GM19193 (cell line): Measurements from ENCODE around the gene DNASE2.
A peak's percentile ranks its signal among the peaks of the same experiment; 100 is the strongest.

ENCODE experiments used
- POLR2A ChIP-seq: IDR thresholded peaks from 4 replicates; pipeline ENCODE4 v1.6.1; 2011; ENCODE audit not compliant: insufficient read depth, insufficient read length; ENCODE audit errors: extremely low read depth

The DNASE2 gene

DNA sequence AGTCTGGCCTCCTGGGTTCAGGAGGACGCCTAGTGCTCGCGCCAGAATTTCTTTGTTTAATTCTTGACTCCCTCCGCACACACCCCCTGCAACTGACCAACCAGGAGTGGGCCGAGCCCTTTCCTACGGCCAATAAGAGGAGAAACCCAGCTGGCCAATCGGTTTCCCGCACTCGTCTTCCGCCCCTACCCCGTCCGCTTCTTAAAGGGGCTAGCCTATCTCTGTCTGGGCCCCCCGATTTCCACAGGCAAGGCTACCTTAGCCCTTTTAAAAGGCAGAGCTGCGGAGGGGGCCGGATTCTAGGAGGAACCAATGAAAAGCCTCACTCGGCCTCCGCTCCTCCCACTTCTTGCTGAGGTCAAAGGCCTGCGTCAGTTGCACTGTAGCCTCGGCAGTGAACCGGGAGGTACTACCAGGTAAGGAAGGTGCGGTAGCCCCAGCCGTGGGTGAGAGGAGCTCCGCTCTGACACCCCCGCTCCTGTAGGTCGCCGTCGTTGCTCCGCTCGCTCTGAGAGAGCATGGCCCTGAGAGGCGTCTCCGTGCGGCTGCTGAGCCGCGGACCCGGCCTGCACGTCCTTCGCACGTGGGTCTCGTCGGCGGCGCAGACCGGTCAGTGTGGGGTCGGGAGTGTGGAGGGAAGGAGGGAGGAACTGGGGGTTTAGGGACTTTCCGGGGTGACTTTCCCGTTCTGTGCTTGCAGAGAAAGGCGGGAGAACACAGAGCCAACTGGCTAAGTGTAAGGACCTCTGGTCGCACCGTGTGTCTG lies 9.7 kb upstream of the DNASE2 start, which contains the start of gene GCDH:
TSS of gene GCDH (plus strand) at position 374 of the 766 bp plus-strand sequence. CDS start at position 519, 145 bp downstream.
- TF ChIP-seq POLR2A: peak; percentile 85

DNA sequence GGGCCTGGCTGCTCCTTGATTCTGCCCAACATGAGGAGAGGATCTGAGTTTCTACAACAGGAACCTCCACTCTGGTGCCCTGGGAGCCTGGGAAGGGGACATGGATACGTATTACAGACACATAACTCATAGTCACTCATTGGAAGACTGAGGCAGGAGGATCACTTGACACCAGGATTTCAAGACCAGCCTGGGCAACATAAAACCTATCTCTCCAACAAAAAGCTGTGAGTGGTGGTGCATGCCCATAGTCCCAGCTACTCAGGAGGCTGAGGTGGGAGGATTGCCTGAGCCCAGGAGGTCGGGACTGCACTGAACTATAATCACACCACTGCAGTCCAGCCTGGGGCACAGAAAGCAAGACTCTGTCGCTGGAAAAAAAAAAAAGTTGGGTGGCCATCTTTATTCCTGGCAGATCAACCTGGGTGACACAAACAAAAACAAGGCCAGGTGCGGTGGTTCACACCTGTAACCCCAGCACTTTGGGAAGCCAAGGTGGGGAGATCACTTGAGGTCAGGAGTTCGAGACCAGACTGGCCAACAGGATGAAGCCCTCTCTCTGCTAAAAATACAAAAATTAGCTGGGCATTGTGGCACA lies 6.9 kb upstream of the DNASE2 start:
- no peak for TF ChIP-seq POLR2A

DNA sequence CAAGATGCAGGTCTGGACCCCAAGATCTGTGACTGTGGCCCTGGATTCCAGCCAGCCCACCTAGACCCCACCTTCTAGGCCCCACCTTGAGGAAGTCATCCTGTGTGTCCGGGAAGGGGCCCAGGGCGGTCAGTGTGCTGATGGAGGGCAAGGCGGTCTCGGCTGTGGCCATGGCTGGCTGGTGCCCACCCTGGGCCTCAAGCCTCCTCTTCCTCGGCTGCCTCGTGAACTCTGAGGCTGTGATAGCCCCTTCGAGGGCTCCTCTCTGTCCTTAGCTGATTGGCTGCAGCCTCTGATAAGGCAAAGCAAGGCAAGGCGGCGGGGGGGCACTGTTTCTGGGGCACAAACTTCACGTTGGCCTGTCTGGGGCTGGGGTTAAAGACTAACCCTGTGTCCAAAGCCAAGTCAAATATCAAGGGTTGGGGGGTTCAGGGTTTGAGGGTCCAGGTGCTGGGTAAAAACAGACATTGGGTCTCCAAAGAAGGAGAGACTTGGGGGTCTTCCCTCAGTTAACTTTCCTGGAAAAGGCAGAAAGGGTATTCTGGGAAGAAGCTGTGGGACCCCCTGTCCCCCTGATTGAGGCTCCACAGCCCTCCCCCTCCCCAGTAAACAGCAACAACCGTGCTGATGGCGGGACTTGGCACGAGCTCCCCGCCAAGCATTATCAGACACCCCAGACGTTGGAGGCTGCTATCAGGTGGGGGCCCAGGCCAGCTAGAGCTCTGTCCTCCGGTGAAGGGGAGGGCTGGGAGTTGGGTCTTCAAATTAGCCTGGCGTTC lies 5.9 kb upstream of the DNASE2 start, which contains the start of gene KLF1:
TSS of gene KLF1 (minus strand) at position 233 of the 779 bp plus-strand sequence. CDS start at position 172, 61 bp downstream.
- TF ChIP-seq POLR2A: no peak

DNA sequence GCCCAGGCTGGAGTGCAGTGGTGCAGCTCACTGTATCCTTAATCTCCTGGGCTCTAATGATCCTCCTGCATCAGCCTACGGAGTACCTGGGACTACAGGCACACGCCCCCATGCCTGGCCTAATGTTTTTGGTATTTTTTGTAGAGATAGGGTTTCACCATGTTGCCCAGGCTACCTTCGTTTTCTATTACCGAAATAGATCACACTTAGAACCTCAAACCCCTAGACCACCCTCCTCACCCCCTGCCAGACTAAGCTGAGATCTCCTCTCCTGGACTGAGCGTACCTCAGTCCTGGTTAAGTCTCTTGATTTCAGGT lies 5.4 kb upstream of the DNASE2 start:
- TF ChIP-seq POLR2A: no peak

DNA sequence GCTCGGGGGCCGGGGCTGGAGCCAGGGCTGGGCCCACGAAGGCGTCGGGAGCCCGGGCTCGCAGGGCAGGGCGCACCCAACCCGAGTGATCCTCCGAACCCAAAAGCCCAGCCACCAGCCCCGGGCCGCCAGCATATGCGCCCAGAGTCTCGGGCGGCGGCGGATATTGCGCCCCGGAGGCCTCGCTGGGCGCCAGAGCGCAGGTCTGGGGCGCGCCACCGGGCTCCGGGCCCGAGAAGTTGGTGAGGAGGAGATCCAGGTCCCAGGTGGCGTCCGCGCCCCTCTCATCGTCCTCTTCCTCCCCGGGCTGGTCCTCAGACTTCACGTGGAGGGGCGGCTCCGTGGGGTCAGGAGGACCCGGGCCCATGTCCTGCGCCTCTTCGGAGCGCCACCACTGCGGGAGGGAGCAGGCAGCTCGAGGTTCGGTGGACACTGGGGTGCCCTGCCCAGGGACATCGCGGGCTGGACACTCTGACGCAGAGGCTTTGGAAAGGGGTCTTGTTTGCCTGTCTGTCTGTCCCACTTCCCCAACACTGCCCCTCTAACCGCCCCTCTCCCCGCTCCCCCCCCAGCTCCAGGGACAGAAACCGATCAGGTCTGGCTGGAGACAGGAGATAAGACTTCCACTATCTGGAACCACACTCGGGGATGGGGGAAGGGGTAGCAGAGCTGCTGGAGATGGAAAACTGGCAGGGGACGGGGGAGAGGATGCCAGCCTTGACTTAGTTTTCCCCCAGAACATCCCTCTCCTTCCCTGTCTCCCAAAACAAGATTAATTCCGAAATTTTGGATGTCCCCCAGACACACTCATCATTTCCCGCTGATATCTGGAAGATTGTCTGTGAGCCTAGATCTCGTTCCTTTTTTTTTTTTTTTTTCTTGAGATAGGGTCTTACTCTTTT lies 4.8 kb upstream of the DNASE2 start:
- TF ChIP-seq POLR2A: no peak

DNA sequence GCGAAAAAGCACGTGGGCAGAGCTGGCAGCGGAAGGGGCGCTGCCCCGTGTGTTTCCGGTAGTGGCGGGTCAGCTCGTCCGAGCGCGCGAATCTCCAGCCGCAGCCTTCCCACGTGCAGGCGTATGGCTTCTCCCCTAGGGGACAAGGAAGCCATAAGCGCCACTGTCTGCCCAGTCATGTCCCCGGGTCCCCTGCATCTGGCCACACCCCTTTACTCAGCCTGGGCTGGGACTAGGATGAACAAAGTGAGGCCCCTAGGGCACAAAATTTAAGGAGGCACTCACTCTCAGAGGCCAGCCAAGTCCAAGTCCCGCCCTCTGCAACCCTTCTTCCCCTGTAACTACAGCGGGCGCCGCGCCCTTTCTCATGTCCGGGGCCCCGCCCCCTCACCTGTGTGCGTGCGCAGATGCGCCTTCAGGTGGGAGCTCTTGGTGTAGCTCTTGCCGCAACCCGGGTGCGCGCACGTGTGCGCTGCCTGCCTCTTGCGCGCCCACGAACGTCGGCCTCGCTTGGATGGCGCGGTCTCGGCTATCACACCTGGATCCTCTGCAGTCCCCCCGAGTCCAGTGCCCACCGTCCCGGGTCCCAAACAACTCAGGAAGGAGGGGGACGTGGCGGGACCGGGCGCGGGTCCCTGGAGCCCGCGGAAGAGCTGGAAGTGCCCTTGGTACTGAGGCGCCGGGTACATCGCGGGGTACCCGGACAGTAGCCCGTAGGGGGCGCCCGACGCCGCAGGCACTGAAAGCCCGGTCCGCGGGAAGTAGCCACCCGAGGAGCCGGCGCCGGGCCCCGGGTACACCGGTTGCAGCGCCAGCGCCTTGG lies 3.9 kb upstream of the DNASE2 start:
- TF ChIP-seq POLR2A: peak; percentile 34

DNA sequence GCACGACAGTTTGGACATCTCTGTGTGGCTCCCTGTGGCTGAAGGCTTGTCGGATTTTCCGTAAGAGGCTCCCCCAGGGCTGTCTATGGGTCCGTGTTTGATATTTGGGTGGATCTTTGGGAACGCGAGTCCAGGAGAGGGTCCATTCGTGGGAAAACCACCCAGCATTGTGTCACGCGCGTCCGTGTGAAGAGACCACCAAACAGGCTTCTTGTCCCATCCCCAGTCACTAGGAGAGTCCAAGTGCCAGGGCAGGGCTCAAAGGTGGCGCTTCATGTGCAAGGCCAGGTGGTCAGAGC lies 3.3 kb upstream of the DNASE2 start:
- TF ChIP-seq POLR2A: no peak

DNA sequence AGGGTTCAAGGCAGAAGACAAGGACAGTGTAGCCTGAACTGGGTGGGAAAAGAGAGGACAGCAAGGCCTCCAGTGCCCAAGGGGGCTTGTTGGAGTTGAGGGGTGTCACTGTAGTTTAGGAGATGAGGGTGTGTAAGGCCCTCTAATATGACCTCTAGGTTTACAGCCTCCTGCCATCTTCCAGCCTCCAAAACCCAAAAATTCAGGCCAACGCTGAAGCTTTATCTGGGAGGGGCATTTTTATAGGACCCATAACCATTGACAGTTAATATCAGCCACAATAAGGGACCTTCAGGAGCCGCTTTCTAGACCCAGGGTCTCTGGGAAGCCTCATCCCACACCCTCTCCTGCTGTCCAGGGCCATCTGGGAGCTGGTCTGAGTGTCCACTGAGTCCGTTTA lies 3.0 kb upstream of the DNASE2 start:
- no peak for TF ChIP-seq POLR2A

DNA sequence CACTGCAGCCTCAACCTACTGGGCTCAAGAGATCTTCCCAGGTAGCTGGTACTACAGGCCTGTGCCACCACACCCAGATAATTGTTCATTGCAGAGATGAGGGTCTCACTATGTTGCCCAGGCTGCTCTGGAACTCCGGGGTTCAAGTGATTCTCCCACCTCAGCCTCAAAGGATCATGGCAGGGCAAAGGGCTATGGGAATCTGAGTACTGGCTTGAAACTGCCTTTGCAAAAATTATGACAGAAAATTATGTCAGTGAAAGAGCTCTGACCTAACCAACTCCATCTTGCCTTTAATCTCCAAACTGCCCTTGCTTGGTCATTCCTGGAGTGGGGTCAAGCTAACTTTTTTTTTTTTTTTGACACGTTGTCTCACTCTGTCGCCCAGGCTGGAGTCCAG lies 1.3 kb upstream of the DNASE2 start:
- no peak for TF ChIP-seq POLR2A

DNA sequence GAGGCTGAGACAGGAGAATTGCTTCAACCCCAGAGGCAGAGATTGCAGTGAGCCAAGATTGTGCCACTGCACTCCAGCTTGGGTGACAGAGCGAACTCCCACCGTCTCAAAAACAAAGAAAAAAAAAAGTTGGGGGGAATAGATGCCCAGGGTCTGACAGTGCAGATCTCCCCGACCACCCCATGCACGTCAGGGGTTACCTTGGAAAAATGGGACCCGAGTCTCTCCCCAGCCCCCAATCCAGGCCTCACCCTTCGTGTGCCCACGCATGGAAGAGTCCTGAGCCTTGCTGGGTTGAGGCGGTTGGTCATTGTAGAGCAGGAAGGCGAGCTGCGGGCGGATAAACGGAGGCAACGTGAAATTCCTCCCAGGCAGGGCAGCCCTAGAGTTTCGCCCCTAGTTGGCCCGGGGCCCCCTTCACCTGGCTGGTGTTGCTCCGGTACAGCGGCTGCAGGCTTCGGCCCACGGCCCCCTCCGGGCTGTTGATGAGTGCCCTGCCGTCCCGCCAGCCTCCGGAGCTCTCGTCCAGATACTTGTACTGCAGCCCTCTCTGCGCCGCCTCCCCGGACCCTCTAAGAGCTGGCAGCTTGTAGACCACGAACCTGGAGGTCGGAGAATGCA lies 588 bp downstream of the DNASE2 start:
- TF ChIP-seq POLR2A: no peak

DNA sequence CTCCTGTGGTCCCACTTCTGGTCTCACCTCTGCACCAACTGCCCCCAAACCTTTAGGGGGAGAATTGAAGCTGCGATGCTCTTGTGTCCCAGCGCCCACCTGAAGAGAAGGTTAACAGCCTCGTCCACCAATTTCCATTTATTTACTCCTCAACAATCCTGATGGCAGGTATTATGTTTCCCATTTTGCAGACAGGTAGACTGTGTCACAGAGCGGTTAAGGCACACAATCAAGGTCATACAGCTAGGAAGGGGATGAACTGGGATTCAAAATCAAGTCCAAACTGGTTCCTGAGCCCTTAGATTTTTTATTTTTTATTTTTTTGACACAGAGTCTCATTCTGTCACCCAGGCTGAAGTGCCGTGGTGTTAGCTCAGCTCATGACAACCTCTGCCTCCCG lies 6.2 kb downstream of the DNASE2 start:
- no peak for TF ChIP-seq POLR2A

DNA sequence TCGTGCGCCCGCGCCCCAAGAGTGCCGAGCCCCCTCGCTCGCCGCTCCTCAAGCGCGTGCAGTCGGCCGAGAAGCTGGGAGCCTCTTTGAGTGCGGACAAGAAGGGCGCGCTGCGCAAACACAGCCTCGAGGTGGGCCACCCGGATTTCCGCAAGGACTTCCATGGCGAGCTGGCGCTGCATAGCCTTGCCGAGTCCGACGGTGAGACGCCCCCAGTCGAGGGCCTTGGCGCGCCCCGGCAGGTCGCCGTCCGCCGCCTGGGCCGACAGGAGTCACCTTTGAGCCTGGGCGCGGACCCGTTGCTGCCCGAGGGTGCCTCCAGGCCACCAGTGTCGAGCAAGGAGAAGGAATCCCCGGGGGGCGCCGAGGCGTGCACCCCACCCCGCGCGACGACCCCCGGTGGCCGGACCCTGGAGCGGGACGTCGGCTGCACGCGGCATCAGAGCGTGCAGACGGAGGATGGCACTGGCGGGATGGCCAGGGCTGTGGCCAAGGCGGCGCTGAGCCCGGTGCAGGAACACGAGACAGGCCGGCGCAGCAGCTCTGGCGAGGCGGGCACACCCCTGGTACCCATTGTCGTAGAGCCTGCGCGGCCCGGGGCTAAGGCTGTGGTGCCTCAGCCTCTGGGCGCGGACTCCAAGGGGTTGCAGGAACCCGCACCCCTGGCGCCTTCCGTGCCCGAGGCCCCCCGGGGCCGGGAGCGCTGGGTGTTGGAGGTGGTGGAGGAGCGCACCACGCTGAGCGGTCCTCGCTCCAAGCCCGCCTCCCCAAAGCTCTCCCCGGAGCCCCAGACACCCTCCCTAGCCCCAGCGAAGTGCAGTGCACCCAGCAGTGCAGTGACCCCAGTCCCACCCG lies 7.1 kb downstream of the DNASE2 start:
- no peak for TF ChIP-seq POLR2A
